ENCODE measurements around the gene DPP10.

Gene DPP10

DNA sequence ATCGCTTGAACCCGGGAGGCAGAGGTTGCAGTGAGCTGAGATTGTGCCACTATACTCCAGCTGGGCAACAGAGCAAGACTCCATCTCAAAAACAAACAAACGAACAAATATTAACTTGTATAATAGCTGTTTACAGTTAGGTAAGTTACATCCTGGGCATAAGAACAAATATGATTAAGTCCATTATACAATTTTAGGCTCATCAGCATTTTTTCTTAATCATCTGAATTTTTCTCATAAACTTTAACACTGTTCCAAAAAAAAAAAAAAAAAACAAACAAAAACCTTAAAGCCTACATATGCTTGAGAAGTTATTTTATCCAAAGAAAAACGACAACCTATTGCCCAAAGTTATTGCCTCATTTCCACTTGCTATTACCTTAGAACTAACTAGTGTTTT is 1042.5 kb downstream of the DPP10 start:
- DNase-seq: no peak

DNA sequence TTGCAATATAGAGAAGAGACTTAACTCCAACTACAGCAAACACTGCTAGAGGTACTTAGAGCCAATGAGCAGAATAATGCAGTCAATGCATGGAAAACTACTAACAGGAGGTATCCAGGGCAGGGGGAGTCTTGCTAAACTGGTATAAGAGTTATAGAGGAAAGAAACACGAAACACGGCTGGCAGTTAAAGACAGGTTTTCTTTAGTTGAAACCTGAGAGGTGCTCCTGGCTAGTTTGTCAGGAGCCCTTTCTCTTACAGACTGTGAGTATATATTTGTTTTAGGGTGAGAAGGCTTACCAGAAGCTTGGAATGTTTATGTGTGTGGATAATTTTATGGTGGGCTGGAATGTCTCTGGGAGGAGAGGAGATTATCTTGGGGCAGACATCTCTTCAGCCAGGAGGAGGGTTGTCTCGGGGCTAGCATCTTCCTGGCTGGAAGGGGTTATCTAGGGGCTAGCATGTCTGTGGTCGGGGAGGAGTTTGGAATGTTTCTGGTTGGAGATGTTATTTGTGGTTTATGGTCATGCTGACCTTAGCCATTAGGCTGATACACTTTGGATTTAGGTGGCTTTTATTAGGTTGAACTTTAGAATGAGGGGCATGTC is 1048.8 kb downstream of the DPP10 start:
- no peak for DNase-seq

DNA sequence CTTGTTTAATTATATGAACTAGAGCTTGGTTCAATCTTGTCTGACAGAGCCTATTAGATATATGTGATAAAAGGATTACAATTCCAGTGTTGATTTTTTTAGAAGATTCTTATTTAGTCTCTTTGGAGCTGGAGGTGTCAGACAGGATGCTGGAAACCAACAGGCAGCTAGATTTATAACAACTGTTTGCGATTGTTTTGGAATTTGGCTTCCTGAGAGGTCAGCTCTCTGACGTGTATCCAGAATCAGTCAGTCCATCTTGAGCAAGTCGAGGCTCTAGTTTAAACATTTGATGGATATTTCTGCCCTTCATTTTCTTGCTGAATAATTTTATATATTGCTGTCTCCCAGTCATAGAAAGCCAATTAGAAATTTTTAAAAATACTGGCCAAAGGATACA is 1062.9 kb downstream of the DPP10 start:
- DNase-seq: no peak

DNA sequence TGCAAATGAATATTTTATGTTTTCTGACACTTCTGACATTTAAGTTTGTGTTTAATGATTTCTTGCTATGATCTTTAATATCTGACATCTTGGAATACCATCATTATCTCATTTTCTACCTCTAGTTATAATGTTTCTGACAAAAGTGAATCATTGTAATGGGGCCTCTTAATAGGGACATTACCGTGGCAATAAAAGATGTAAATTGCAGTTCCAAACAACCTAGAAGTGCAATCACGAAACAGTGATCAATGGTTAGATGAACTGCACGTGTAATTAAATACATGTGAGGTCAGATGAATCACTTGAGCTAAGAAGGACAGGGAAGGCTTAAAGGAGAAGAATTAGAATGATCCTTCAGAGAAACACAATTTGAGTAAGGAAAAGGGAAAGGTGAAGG is 1078.3 kb downstream of the DPP10 start:
- no peak for DNase-seq

DNA sequence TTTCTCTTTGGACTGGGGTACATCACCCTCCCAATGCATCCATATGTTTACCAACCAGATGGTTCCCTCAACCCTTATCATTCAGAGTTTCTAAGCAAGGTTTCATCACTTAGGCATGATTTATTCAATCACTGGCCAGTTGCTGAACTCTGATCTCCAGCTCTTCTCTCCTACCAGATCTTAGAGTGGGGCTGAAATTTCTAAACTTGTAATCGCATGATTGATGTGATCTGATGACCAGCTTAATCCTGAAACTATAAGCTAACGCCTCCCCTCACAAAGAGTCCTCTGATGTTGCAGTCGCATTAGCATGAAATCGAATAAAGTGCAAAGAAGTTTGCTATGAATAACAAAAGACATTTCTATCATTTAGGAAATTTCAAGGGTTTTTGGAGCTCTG is 1082.0 kb downstream of the DPP10 start:
- DNase-seq: no peak

DNA sequence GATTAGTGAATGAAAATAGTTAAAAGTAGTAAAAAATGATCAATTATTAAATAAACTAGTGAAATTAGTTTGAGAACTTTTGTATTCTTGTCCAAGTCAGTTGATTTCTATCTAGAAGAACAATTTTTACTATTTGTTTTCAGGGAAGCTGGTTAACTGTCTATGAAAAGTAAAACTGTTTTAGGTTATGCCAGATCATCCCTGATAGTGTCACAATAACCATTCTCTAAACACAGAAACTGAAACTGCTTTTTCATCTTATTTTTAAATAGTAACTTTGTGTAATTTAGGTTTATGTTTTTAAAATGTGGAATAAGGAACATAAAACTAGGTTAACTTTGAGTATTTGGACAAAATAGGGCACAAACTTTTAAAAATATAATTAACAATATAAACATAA is 1087.2 kb downstream of the DPP10 start:
- DNase-seq: no peak

DNA sequence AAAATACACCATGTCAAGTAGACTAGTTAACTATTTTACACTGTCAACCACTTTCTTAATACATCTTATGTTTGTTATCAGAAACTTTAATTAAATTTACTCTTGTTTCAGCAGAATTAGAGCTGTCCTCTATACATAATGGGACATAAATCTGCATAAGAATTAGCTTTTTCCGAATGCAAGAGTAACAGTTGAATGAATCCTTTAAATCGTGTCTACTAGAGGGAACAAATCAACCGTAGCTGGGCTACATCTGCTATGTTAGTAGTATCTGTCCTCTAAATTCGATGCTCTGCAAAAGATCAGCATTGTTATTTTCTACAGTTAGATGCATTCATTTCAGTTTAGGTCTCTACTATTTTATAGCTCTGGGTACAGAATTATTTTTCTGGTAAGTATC is 1090.6 kb downstream of the DPP10 start:
- no peak for DNase-seq

DNA sequence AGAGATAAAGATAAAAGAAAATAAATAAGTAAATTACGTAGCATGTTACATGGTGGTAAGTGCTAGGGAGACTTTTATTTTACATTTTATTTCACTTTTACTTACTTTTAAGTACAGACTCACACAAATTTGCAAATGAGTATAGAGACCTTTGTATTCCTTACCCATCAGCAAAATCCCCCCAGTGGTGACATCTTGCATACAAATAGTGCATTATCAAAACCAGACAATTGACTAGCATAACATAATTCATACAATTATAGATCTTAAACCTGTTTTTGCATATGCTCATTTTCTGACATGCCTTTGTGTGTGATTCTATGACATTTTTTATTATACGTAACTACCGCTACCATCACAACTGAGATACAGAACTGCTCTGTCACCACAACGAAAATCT is 1099.4 kb downstream of the DPP10 start:
- DNase-seq: no peak

DNA sequence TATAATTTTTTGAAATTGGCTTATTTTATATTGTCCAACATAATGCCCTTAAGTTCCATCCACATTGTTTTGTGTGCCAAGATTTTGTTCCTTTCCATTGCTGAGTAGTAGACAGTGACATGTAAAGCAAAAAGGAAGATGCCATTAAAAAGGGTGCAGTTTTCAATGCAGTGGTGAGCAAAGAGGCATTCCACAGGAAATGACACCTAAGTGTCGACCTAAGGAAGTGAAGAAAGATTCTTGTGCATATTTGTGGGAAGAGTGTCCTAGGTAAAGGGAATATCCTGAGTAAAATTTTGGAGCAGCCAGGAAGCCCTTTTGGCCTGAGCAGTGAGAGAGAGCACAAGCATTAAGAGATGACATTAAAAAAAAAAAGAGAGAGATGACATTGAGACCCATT is 1099.9 kb downstream of the DPP10 start:
- DNase-seq: no peak

DNA sequence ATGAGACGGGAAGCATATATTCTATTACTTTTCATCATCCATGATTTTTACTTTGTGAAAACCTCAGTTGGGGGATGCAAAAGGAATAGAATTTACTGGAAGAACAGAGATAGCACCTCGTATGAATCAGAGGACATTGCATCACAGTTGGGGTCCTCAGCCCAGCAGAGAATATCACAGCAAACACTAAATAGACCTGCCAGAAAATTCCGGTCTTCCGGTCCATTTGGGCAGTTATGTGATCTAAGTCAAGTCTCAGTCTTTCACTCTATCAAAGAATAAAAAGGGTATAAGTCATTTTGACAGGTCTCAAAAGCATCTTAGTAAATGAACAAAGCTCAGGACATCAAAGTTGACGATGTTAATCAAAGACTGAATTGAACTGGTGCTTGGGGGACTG is 1100.6 kb downstream of the DPP10 start:
- no peak for DNase-seq

DNA sequence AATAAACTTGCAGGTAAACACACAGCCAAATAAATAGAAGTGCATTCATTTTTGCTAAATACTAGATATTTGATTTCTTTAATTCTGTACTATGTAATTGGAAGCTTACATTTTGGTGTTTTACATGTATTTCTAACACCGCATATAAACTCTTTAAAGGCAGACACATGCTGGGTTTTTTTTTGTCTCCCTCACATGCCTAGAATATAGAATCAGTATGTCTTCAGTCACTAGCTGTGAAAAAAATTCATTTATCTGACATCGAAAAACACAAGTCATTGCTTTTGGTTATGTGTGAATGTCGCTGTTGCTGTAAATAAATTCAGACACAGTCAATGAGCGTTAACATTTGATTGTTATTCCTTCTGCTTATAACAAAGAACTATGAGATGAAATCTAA is 1101.0 kb downstream of the DPP10 start:
- no peak for DNase-seq

DNA sequence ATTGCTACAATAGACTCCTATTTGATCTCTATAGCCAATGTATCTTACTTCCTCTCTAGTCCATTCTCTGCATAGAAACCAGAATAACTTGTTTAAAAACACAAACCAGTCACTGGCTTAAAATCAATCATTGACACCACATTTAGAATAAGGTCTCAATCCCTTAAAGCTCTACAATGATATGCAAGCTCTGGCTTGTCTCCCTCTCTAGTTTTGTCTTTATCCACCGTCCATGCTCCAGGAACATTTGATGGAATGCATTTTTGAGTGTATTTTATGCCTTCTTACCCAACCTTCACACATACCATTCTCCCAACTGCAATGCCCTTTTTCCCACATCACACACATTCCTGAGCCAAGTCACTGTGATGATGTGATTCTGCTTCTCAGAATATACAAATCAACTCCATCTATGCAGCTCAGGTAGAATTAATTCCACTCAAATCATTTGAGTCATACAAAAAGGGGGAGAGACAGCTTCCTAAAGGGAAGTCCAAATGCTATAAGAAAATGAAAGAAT is 1107.2 kb downstream of the DPP10 start:
- DNase-seq: no peak

DNA sequence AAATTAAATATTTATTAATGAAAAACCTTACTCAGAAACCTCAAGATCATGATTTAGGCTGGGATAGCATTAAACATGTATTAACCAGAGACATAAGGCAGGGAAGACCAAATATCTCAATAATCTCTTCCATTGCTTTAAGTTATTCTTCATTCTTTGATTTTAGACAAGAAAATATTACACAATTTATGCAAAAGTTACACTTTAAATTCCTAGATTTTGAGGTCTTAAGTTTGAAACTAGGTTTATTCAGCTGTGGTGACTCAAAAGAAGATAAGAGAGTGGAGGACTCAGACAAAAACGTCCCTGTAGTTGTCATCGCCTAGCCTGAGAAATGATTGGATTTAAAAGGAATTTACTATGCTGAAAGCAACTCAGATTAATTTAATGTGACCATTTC is 1110.3 kb downstream of the DPP10 start:
- no peak for DNase-seq

DNA sequence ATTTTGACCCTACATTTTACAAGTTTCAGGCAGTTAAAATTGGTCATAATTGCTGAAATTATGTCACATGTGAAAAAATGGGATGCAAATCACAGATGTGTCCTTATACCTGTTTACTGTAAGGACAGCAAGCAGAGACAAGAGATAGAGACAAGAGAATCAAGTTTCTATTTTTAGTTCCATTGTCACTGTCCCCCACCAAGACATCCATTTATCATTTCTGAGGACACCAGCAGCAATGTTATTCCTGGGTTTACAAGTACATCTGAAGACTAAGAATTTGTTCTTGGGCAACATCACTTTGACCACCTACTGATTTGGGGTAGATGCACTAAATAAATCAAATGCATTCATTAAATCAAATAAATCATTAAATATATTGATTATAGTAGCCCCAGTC is 1111.7 kb downstream of the DPP10 start:
- DNase-seq: no peak

DNA sequence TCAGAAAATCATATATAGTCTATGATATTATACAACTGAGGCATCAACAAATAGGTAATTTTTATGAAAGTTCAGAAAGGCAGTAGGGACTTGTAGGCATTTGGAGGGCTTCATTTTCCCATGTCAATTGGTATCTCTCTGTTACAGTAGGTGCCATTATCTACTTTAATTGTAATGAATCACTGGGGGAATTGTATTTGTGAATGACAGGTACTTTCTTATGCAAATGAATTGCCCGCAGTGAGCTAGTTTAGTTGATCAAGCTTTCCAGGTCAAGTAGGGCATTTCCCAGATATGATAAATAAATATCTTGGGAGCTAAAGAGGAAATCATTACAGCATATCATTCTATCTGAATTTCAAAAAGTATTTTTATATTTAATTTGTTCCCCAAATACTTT is 1116.3 kb downstream of the DPP10 start:
- DNase-seq: no peak

DNA sequence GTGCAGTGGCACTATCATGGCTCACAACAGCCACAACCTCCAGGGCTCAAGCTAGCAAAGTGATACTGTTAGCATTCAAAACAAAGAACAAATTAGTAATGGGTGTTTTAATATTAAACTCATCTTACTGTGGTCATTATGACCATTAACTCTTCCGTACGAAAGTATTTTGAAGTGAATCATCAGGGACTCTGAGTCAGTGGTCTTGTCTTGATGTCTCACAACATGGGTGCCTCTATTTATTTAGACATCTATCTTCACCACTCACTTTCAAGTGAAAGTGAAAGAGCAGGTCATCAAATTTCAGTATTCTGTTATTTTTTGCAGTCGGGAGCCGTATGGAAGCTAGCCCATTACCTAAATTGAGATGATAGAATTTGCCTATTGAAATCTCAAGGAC is 1118.2 kb downstream of the DPP10 start:
- DNase-seq: no peak

DNA sequence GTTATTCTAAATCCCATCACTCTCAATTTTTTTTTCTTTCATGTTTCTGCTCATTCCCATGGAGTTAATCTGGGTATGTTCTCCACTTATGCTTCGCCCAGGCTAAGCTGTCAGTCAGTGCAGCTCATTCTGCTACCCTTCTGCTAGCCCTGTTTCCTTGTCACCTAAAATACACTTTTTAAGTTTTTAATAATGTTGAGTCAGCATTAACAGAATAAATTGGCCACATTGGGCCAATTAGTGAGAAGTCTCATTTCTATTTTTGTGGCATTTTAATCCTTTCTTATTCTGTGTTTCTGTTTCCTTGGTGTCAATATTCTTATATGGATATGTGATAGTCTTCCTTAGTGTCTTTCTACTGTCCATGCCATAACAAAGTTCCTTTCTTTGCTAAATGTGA is 1126.2 kb downstream of the DPP10 start:
- no peak for DNase-seq

DNA sequence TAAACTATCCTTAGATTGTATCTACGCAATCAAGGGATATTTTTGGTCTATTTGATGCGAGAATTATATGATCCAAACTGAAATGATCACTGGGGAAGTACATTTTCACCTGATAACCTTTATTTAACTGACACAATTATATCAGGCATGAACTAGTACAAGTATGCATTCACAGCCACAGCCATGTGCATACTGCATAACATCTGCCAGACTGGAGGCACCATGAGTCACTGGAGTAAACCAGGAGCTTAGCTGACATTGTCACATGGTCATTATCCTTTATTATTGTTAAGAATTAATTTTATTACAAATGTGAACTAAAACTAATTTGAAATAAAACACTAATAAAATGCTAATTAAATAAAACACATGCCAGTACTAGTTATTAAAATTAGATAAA is 1127.1 kb downstream of the DPP10 start:
- no peak for DNase-seq

DNA sequence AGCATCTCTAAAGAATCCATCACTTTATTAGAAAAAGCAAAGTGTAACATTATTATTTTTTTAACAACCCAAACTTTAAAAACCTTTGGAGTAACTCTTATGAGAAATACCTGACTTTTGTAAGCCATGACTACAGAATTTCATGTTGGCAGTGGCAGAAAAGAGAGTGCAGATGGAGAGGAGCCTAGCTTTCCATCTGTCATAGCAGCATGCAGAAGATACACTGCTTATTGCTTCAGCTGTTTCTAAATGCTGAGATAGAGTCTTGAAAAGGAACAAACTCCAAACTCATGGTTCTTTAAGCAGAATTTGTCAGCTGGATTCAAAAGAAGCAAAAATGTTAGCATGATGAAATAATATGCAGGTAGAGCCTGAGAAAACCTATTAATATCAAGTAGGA is 1130.3 kb downstream of the DPP10 start:
- DNase-seq: no peak

DNA sequence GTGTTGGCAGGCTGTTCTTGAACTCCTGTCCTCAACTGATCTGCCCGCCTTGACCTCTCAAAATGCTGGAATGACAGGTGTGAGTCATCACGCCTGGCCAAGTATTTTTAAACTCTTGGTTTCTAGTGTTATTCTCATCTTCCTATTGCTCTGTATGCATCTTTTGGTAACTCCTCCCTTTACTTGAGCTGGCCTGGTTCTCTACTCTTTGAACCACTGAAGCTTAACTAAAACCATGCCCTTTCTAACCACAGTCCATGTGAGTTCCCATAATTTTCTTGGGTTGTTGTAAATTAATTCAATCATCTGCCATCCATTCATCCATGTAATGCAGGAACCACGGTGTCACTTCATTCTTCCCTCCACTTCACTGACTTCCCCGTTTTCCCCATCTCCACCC is 1131.3 kb downstream of the DPP10 start:
- no peak for DNase-seq

DNA sequence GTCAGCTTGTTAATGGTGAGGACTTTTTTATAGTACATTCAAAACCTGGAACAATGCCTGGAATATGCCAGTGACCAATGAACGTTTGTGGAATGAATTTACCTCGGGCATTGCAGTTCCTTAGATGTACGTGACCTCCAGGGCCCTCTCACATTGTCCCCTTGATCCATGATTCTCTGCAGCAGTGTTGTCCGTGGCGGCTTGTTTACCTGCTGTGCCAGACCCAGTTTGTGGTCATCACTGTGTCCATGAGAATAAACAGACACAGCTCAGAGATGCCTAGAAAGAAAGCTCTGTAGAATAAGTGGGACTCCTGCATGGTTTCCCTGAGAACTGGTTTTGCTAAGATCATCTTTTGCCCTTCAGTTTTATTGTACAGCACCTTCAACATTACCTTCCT is 1132.2 kb downstream of the DPP10 start:
- no peak for DNase-seq

DNA sequence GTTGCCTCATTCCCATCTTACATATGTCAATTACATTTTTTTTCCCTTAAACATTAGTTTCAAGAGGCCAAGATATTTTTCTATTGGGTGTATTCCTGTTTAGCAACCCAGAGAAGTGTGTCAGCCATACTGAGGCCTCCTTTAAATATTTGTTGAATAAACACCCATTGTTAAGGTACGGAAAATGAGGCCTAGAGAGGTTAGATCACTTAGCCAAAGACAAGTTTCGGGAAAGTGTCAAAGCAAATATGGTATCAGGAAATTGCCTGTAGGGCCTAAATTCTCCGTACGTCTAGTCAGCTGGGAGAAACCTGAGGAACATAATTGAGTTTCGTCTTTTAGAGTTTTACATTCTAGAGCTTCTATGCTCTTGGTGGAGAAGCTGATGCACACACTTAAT is 1138.3 kb downstream of the DPP10 start:
- no peak for DNase-seq

DNA sequence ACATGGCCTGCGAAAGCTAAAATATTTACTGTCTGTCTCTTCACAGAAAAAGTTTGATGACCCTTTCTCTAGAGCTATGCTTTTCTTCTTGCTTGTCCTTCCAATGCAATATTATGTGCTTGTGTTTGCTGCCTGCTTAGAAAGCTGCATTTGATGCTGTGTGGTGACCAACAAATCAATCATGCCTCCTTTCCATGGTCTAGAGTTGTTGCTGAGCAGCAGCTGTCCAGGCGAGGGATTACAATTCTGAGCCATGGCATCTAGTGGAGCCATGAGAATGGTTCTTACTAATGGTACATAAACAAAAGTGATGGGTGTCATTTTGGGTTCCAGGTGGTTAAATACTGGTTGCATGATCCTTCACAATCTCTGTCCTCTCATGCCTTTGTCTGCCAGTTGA is 1142.1 kb downstream of the DPP10 start:
- DNase-seq: no peak

DNA sequence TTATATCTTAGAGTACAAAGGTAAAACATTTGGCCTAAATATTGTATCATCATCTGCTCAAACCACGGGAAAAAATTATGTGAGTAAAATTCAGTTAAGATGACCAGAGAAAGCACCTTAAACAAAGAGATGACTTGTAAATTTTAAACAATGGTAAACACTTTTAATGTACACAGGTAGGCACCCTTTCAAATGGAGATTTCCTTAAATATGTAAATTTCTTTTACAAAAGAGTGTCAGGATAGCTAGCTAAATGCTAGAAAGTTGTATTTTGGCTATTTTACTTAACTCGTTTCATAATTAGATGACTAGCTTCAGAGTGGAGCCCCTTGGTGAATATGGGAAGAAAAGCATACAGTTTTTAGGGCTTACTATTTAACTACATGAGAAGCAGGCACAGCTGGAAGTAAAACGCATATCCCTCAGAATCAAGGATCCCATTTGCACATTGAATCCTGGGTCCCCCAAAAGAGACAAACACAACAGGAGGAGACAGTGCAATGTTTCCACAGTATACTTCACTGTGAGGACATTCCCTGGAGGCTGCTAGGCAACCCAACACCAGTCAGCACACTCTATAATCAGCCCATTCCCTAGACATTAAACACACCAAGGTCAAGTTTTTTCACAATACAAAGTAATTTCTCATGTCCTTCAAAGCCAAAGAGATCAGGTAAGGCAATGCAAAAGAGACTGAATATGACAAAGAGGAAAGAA is 1154.4 kb downstream of the DPP10 start:
- DNase-seq: no peak

DNA sequence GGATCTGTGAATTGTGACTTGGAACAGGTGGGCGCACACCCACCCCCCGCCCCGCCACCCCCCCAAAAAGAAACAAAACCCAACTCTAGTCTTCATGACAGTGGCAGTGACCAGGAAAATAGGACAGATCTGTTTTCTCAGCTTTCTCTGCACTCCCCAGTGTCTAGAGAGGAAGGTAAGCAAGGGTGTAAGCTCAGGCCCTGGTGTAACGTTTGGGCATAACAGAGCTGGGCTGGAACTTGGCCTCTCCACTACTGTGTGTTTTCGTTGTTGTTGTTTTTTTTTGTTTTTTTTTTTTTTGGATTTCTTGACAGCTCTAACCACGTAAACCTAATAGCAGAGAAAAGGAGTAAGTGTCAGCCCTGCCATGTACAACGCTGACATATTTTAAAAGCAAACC is 1160.8 kb downstream of the DPP10 start:
- DNase-seq: no peak
